HG02943 (cell line): ENCODE measurements around the gene BAMBI.
"Not testable (repeated sequence)": the region's sequence is repeated elsewhere in the genome, so short reads cannot be mapped to it uniquely, and the experiment has no call there.

Experiments used
- ATAC-seq: cut with Tn5 transposase; IDR thresholded peaks from one replicate; pipeline ENCODE4 v1.9.1; 2021; ENCODE audit warnings: mild to moderate bottlenecking, low read depth, moderate library complexity; ENCODE audit not compliant: unreplicated experiment

Gene BAMBI

GRCh38 chr10:28676968-28677887, at the start of gene BAMBI:
TSS of gene BAMBI (plus strand) at chr10:28677521. CDS start at chr10:28677898, 377 bp downstream.
- peak; percentile 91 for ATAC-seq

GRCh38 chr10:28628184-28628893, 49.0 kb upstream of the BAMBI start:
- peak; percentile 62 for ATAC-seq

GRCh38 chr10:28631896-28632583, 45.3 kb upstream of the BAMBI start:
- no peak for ATAC-seq

GRCh38 chr10:28632584-28632945, 44.8 kb upstream of the BAMBI start:
- no peak for ATAC-seq

- ATAC-seq = no peak
These were observed 43.6 kb upstream of the BAMBI start for GRCh38 chr10:28633750-28634149.

DNA sequence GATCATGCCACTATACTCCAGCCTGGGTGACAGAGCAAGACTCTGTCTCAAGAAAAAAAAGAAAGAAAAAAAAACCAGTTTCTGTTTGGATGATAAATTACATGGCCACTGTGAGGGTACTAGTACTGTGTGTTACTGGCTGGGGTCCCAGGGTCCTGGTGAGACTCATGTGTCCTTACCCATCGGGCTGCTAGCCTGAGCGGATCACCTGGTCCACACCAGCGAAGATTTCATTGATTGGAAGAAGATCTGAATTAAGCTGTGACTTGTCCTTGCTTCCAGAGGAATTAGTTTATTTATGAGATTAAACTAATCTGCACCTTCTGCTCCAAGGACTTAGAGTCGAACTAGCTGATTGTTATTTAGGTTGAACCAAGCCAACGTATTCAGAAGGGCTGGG, 40.0 kb upstream of the BAMBI start:
- ATAC-seq = no peak

DNA sequence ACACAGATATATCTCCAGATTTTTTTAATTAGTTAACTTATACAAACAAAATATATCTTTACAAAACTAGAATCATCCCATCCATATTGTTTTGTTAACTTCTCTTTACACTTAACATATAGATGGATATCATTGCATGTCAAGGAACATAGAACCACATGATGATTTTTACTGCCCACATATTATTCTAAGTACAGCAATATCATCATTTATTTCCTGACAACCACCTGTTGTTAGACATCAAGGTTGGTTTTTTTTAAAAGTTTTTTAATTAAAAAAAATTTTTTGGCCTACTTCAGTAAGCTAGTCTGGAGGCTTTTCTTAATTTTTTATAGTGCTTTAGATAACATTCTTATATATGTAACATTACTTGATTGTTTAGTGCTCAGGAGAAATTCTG, 38.9 kb upstream of the BAMBI start:
- no peak for ATAC-seq

DNA sequence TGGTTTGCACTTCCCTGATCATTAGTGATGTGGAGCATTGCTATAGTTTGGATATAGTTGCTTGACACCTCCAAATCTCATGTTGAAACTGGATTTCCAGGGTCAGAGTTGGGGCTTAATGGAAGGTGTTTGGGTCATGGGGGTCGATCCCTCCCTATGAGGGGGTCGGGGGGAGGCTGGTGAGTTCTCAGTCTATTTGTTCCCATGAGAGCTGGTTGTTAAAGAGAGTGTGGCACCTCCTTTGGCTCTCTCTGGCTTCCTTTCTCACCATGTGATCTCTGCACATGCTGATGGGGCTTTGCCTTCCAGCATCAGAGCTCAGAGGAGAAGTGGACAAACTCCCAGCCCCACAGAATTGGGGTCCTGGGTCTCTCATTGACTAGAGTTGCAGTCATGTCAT, 36.8 kb upstream of the BAMBI start:
- no peak for ATAC-seq

- no peak for ATAC-seq
These were observed 32.7 kb upstream of the BAMBI start for GRCh38 chr10:28644647-28645046.

DNA sequence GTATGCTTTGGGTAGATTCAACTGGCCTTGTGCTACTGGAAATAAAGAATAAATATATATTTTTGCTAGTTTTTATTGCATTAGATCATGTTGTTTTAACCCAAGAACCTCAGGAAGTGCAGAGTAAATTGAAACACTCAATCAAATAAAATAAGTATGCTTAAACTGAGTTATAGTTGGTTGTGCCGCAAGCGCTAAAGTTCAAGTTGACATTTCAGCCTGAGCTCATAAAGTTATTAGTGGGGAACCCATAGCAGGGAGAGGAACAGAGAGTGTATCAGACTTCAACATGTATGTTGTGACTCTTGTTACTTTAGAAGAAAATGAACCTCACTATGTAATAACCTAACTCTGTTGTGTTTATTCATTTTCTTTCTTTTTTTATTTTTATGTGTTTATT, 25.2 kb upstream of the BAMBI start:
- no peak for ATAC-seq

- no peak for ATAC-seq
These were observed 24.6 kb upstream of the BAMBI start for GRCh38 chr10:28652703-28653102.

DNA sequence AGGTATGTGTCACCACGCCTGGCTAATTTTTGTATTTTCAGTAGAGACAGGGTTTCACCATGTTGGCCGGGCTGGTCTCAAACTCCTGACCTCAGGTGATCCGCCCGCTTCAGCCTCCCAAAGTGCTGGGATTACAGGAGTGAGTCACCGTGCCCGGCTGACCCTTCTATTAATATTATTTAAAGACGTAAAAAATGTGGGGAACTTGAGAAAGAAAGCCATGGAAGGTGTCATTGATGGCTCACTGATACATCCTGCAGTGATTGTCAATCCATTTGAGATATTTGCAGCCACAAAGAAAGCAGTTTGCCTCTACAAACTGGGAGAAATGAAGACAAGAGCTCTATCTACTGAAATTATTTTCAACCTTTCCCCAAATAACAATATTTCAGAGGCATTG, 18.5 kb upstream of the BAMBI start:
- ATAC-seq = not testable (repeated sequence)

DNA sequence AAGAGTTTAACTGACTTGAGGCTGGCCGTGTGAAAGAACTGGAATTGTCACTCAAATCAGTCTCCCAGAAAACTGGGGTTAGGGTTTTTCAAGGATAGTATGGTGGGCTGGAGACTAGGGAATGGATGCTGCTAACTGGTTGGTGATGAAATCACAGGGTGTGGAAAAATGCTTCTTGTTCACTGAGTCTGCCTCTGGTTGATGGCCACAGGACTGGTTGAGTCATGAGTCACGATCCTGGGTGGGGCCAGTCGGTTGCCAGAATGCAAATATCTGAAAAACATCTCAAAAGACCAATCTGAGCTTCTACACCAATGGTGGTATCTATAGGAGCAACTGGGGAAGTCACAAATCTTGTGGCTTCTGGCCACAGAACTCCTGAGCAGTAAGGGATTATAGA, 16.3 kb upstream of the BAMBI start:
- ATAC-seq = no peak

DNA sequence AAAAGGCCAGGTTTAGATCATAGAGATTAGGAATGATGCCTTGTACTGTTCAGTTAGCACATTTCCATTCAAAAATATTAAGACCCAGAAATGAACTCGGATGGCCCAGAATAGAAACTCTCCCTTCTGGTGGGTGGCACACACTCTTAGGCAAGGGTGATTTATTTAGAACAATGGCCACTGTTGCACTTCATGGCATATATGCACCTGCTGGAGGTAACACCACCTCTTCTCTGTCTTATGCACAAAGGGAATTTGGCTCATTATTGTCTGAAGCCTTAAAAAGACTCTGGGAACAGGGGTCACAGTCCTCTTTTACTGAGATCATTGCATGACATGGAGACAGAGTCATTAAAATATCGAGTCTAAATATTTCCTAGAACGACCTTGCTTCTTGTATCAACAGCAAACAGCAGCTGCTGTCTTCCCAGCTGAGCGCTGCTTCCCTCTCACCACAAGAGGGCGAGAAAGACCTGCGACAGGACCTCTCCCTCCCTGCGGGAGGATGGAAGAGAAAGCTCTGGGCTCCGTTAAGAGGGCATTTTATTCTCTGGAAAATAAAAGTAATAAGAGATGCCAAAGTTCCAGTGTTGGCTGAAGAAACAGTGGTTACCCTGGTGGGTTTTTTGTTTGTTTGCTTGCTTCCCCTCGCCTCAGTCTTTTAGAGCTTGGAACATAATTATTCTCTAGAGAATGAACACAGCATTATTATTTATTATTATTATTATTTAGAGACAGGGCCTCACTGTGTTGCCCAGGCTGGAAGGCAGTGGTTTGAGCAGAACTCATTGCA, 13.5 kb upstream of the BAMBI start:
- ATAC-seq = no peak

GRCh38 chr10:28664369-28664740, 13.0 kb upstream of the BAMBI start:
- no peak for ATAC-seq

- ATAC-seq = no peak
These were observed 10.4 kb upstream of the BAMBI start for GRCh38 chr10:28666751-28667467.

- no peak for ATAC-seq
These were observed 8.7 kb upstream of the BAMBI start for GRCh38 chr10:28668363-28669226.

DNA sequence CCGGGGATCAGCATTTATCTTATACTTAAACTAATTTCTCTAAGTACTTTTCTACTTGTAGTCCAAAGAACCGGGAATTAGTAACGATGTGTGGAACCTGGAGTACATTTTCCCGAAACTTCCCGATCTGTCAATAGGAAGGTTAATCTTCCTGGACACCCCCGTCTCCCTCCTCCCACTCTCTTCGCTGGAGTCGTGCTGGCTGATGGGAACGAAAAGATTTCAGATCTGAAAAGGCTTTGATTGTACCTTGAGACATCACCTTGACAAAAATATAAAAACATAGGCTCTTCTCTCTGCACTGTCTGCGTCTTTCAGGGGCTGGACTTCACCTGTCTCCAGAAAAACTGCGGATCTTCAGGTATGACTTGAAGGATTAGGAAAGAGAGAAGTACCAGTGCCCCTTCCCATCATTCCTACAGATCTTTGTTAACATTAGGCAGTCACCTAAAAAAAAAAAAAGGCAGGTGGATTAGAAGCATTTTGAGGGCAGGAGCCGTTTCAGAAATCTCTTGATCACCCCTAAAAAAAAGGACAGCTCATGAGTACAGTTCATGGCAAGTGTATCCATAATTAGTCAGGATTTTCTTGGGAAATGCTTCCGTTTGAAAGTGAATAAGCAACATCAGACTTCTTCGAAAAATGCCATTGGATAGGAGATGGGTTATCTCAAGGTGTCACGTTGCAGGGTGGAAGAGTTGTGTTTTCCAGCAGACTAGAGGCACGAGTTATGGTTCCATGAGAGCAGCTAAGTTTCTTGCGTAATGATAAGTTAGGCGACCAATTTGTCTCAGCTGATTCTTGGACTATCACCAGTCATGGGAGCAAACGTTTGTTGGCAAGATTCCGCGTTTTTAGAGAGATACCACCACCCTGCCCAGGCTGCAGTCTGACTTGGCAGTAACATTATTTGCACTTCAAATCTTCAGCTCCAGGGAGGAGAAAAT, 7.8 kb upstream of the BAMBI start:
- ATAC-seq = no peak
